Measurements from ENCODE around the gene EEFSEC.

EEFSEC gene

GRCh38 chr3:128153156-128154041, at the start of gene EEFSEC:
EEFSEC (plus strand) TSS chr3:128153481; CDS start chr3:128153508, 27 bp downstream.
- peak; percentile 83 for DNase-seq

- DNase-seq, result no peak
These were observed 45.4 kb upstream of the EEFSEC start for GRCh38 chr3:128107834-128108233.

- no peak for DNase-seq
These were observed 42.1 kb upstream of the EEFSEC start for GRCh38 chr3:128111147-128111546.

- DNase-seq, result no peak
These were observed 40.8 kb upstream of the EEFSEC start for GRCh38 chr3:128112357-128112968.

GRCh38 chr3:128113817-128114794, 39.2 kb upstream of the EEFSEC start:
- DNase-seq, result no peak

- DNase-seq, result no peak
These were observed 31.3 kb upstream of the EEFSEC start for GRCh38 chr3:128122013-128122412.

GRCh38 chr3:128123156-128123537, 30.1 kb upstream of the EEFSEC start:
- no peak for DNase-seq

- DNase-seq, result peak; percentile 99
These were observed 29.5 kb upstream of the EEFSEC start, which contains the start of gene RUVBL1 for GRCh38 chr3:128123538-128124368. RUVBL1 (minus strand) TSS chr3:128123812; CDS start chr3:128123724, 88 bp downstream.

- no peak for DNase-seq
These were observed 26.0 kb upstream of the EEFSEC start for GRCh38 chr3:128127236-128127635.

- DNase-seq, result no peak
These were observed 25.0 kb upstream of the EEFSEC start for GRCh38 chr3:128128251-128128650.

GRCh38 chr3:128131897-128132646, 21.2 kb upstream of the EEFSEC start:
- no peak for DNase-seq

GRCh38 chr3:128133273-128133883, 19.9 kb upstream of the EEFSEC start:
- peak; percentile 22 for DNase-seq

- no peak for DNase-seq
These were observed 9.8 kb upstream of the EEFSEC start for GRCh38 chr3:128143496-128143895.

- no peak for DNase-seq
These were observed 8.6 kb upstream of the EEFSEC start for GRCh38 chr3:128144512-128145187.

GRCh38 chr3:128145279-128145678, 8.0 kb upstream of the EEFSEC start:
- peak; percentile 82 for DNase-seq

- DNase-seq, result no peak
These were observed 7.1 kb upstream of the EEFSEC start for GRCh38 chr3:128146201-128146600.

GRCh38 chr3:128149650-128150049, 3.6 kb upstream of the EEFSEC start:
- DNase-seq, result no peak

- no peak for DNase-seq
These were observed 1.5 kb upstream of the EEFSEC start for GRCh38 chr3:128151758-128152274.

- no peak for DNase-seq
These were observed 694 bp upstream of the EEFSEC start for GRCh38 chr3:128152419-128153155.

All from RPMI8226 (cell line).